ENCODE results near the gene NCF4.

NCF4 gene

DNA sequence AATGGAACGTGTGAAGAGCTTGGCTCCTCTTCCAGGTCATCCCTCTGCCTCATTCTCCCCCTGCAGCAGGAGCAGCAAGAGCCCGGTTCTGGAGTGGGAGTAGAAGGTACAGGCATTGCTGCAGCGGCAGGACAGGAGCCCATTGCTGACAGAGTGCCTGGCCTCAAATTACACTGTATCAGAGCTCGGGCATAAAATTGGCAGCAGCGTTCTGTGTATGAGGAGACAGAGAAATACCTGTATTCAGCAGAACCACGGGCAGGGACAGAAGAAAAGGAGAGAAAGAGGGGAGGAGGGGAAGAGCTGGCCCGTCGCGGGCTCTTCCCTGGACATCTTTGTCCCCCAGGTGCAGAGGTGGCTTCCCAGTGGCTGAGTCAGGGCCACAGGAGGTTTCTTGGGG is 2.6 kb upstream of the NCF4 start:
- no peak for TF ChIP-seq CTCF (IDR thresholded peaks at IDR 0.05)
- H3K27ac ChIP-seq = no peak overlapping the region

GRCh38 chr22:36858966-36859365 is 1.8 kb upstream of the NCF4 start:
- no peak for DNase-seq (ENCODE audit: low spot score)
- Histone ChIP-seq H3K4me3 (no peak overlapping the region), H3K27ac (no peak overlapping the region)
- TF ChIP-seq CTCF (IDR thresholded peaks at IDR 0.05) = no peak

More for the DNA sequence above, 2.6 kb upstream of the NCF4 start:
- no peak for DNase-seq (ENCODE audit: low spot score)
- no peak overlapping the region for H3K4me3 ChIP-seq

DNA sequence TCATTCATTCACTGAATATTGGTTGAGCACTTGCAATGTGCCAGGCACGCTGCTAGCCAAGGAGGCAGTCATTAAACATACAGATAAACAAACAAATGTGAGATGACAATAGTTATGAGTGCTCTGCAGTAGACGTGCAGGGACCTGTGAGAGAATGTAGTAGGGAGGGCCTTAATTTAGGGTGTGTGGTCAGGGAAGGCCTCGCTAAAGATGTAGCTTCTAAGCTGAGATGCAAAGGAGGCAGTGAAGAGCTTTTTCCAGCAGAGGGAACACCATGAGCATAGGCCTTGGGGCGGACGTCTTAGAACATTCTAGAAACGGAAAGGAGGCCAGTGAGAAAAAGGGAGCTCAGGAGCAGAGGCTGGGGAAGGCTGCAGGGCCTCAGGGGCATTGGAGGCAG is 789 bp upstream of the NCF4 start:
- no peak for TF ChIP-seq CTCF (IDR thresholded peaks at IDR 0.05)
- Histone ChIP-seq H3K27ac (no peak overlapping the region), H3K4me3 (no peak overlapping the region)
- no peak for DNase-seq (ENCODE audit: low spot score)

- DNase-seq (ENCODE audit: low spot score) = no peak
- Histone ChIP-seq H3K27ac (peak overlapping the region in 1 of 2 donors; percentile 40), H3K4me3 (no peak overlapping the region)
- no peak for TF ChIP-seq CTCF (IDR thresholded peaks at IDR 0.05)
These were observed 377 bp upstream of the NCF4 start for GRCh38 chr22:36860438-36860820.

GRCh38 chr22:36862251-36863242 is 1.7 kb downstream of the NCF4 start:
- Histone ChIP-seq H3K4me3 (peak overlapping the region; percentile 53), H3K27ac (peak overlapping the region in 1 of 2 donors; percentile 75)
- DNase-seq (ENCODE audit: low spot score) = no peak
- TF ChIP-seq CTCF (IDR thresholded peaks at IDR 0.05) = no peak

- TF ChIP-seq CTCF (IDR thresholded peaks at IDR 0.05) = no peak
- no peak for DNase-seq (ENCODE audit: low spot score)
- Histone ChIP-seq H3K4me3 (no peak overlapping the region), H3K27ac (no peak overlapping the region)
These were observed 2.5 kb downstream of the NCF4 start for GRCh38 chr22:36863281-36863680.

- no peak for DNase-seq (ENCODE audit: low spot score)
- no peak overlapping the region for H3K4me3 ChIP-seq
- no peak overlapping the region for H3K27ac ChIP-seq
- TF ChIP-seq CTCF (IDR thresholded peaks at IDR 0.05) = no peak
These were observed 3.2 kb downstream of the NCF4 start for GRCh38 chr22:36863979-36864378.

Data from coronary artery (tissue), 2 donors.